HG03135 (cell line): ENCODE data around the gene SHISA3.

Experiments used
- ATAC-seq: cut with Tn5 transposase; IDR thresholded peaks from one replicate; pipeline ENCODE4 v1.9.1; 2021; ENCODE audit warnings: mild to moderate bottlenecking, moderate library complexity; ENCODE audit not compliant: unreplicated experiment

Gene SHISA3

GRCh38 chr4:42391355-42391664 lies 6.0 kb upstream of the SHISA3 start:
- no peak for ATAC-seq

- no peak for ATAC-seq
Measured at GRCh38 chr4:42391981-42392380, 5.3 kb upstream of the SHISA3 start.

DNA sequence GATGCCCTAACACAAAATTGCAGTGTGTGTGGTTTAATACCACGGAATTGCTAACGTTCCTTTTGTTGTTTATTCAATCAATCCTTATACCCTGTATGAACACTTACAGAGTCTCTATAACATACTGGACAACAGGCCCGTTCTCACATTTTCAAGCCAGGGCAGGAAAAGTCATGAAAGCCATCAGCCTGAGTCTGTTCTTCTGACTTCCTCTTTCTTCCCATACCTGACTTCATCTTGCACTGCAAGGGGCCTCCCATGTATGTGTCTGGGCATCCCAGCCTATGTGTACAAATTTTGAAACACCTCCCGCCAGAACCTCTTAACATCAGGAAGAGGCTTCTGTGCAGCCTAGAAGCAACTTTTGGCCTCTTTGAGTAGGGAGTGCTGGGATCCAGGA lies 4.9 kb upstream of the SHISA3 start:
- no peak for ATAC-seq

- no peak for ATAC-seq
Measured at GRCh38 chr4:42395595-42395994, 1.7 kb upstream of the SHISA3 start.

GRCh38 chr4:42396361-42396751 lies 932 bp upstream of the SHISA3 start:
- no peak for ATAC-seq

DNA sequence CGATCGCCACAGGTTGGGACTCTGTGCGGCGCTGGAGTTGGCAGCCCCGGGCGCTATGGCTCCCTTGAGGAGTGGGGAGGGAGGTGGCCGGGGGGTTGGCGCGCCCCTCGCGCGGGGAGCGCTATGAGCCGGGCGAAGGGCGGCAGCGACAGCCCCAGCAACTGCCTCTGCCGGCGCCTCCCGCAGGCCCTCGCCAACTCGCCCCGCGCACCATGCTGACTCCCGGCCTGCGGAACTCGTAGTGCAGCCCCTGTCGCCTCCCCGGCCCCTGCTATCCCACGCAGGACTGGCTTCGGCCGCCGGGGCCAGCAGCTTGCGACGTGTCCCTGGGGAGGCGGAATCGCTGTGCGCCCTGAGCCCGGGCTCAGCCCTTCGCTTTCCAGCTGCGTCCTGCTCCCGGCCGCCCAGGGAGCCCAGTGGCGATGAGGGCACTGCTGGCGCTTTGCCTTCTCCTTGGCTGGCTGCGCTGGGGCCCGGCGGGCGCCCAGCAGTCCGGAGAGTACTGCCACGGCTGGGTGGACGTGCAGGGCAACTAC lies 415 bp downstream of the SHISA3 start:
- peak; percentile 22 for ATAC-seq

DNA sequence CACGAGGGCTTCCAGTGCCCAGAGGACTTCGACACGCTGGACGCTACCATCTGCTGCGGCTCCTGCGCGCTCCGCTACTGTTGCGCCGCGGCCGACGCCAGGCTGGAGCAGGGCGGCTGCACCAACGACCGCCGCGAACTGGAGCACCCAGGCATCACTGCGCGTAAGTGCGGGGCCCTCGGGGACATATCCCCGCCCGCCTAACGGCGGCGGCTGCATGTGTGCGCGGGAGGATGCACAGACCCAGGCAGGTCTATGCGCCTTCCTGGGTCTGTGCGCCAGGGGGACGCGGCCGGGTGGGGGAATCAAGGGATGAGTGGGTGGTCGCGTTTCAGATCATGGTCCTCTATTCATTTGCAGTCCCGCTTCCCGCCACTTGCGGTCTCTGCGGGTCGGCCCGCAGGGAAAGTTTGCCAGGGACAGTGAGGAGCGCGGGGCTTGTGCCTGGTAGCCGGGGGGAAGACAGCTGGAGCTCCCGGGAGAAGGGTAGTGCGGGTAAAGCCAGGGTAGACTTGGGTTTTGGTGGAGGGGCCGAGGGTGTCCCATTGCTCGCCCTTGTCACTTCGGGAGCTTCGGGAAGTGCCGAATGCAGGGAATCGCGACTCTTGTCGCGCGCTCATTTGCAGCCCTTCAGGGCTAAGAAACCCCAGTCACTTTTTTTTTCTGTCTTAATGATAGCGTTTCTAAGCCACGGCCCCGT lies 1.0 kb downstream of the SHISA3 start:
- peak; percentile 30 for ATAC-seq

DNA sequence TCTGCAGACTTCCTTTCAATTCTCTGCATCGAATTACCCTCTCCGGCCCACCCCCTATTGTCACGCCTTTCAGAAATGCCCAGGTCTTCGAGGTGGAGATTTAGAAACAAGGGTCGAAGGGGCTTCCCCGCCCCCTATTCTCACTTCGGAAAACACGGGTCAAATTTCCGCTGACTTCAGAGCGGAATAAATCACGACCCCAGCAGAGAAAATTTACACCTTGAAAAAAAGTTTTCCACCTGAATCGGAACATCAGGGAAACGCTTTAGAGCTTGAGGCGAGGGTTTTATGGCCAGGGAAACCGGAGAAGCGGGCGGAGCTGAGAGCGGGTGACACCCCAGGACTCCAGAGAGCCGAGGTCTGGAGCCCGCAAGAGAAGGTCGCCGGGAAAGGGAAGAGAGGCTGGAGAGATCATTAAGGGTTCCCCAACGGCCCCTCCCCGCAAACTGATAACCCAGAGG lies 1.6 kb downstream of the SHISA3 start:
- ATAC-seq = no peak

GRCh38 chr4:42399393-42399792 lies 2.1 kb downstream of the SHISA3 start:
- ATAC-seq = no peak

DNA sequence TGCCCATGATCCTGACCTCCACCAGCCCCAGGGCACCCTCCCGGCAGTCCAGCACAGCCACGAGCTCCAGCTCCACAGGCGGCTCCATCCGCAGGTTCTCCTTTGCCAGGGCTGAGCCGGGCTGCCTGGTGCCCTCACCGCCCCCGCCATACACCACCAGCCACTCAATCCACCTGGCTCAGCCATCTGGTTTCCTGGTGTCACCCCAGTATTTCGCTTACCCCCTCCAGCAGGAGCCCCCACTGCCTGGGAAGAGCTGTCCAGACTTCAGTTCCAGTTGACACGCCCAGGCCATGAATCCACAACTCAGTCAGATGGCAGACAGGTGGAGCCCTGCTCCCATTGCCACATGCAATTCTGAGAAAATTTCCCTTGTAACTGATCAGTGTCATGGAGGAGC lies 3.9 kb downstream of the SHISA3 start:
- ATAC-seq = no peak

DNA sequence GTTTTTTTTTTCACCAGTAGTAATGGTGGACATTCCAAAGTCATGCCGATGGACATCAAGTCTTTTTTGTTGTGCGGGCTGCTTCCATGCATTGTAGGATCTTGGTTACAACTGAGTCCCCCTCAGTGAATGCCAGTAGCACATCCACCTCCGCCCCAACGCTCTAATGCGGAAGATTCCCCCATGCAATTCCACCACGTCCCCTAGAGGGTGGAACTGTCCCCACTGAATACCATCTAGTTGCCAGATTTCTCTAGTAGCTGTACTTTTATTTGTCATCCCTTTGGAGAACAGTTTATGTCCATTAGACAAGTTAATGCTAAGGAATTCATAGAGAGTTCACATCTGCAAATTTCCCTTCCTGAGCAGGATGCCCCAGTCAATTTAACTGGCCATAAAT lies 6.7 kb downstream of the SHISA3 start:
- ATAC-seq = no peak

GRCh38 chr4:42410446-42410845 lies 13.2 kb downstream of the SHISA3 start:
- ATAC-seq = no peak

DNA sequence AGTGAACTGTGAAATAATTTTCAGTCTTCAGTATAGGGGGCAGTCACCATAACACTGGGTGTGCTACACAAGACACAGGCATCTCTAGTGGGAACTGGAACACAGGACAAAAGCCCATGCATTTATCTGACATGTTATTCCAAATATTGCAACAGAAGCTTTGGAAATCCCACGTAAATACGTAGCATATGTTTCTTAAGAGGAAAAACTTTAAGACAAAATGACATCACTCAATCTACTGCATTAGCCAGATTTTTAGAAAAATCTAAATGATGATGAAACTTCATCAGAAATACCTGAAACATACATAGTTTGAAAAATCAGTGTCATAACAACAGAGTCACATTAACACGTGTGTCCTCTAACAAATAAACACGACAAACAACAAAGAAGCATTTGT lies 14.5 kb downstream of the SHISA3 start:
- ATAC-seq = no peak

GRCh38 chr4:42412251-42412650 lies 15.0 kb downstream of the SHISA3 start:
- no peak for ATAC-seq

DNA sequence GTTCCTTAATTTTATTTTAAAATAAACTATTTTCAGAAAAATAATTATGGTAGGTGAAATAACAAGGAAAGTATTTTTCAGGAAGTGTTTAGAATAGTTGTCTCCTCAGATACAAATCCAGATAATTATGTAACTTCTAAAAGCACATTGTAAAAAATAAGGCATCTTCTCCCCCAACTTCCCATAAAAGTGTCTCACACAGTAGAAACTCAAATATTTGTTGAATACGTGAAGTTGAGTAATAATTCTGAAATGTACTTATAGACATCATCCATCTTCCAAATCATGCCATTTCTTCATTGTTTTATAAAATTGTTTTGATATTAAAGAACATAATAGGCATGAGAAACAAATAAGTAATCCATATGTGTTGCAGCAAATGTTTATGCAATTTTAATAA lies 18.0 kb downstream of the SHISA3 start:
- no peak for ATAC-seq

DNA sequence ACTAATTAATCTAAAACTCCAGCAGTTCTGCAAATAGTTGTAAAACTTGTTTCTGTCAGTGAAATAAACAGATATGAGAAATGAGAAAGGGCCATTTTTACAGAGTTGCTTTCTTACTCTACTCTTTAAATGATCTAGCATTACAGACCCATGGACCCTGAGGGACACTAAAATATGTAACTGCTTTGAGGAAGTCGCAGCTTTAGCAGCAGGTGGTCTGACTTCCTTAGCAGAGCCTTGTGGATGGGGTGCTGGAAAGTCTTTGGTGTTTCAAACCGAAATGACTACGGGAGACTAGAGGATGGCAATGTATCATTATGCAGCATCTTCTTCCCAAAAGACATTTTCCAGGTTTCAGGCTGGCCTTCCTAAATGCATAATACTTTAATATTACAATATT lies 18.7 kb downstream of the SHISA3 start:
- ATAC-seq = no peak

- ATAC-seq = no peak
Measured at GRCh38 chr4:42417550-42417949, 20.3 kb downstream of the SHISA3 start.

DNA sequence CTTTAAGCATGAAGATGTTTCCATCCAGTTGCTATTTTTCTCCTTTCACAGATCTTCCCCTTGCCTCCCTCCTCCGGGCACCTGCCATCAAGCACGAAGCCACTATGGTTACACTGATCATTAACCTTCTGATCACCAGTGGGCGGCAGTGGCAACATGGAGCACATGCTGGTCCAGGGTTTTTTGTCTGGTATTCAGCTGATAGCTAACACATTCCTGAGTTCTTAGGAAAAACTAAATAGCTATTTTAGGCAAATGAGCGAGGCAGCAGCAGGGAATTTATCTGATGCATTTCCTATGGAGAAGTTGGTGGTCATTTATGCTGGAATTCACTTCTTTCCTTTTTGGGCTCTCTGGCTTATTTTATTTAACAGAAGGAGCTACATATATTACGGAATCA lies 22.9 kb downstream of the SHISA3 start:
- ATAC-seq = no peak

DNA sequence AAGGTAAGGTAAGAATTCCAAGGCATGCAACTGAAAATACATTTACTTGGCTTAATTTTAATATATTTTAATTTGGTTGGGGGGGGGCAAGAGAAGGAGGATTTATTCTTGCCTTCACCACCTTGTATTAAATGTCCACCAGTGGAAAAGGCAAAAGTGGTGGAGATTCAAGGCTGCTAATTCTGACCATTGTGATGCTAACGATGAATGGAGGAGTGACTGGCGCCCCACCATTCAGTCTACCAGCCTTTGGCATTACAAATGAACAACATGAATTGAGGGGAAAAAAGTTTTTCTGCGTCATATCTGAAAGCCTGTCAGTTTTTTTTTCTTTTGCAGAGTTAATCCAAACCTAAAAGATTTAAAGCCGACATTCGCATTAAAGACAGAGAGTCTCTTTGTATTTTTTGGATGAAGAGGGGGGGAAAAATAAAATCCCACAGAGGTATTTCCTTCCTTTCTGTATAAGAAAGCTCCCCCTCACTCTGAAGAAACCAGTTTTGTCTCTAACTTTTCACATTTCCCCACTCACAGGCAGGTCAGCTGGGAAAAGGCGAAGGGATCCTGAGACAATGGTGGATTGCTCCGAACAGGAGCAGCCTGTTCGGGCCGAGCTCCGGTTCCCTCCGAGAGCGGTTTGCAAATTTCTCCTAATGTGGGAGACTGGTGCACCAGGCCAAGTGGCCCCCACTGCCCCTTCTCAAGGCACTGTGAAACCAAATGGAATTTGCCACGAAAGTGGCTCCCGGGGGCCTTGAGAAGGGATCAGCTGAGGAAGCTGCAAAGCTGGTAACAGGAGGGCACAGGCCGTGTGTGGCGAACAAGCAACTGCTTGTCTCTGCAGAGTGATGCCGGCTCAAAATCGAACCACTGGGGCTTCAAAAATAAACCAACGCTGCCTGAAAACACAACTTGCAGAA lies 28.1 kb downstream of the SHISA3 start:
- ATAC-seq = no peak

DNA sequence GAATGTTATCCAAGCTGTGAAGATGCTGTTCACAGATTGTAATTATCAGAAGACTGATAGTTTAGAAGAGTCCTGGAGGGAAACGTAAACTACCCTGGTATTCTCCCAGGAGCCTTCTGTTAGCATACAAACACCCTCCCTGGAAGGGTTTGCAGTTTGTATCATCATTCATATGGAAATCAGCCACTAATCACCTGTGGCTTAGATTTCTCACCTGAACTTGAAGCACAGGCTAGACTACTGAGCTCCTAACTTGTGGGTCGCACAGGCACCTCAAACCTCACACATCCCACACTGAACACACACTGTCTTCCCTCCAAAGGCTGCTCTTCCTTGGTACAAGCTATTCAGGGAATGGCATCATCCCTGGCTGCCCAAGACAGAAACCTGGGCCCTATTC lies 30.7 kb downstream of the SHISA3 start:
- no peak for ATAC-seq

- ATAC-seq = no peak
Measured at GRCh38 chr4:42436928-42437565, 39.8 kb downstream of the SHISA3 start.

DNA sequence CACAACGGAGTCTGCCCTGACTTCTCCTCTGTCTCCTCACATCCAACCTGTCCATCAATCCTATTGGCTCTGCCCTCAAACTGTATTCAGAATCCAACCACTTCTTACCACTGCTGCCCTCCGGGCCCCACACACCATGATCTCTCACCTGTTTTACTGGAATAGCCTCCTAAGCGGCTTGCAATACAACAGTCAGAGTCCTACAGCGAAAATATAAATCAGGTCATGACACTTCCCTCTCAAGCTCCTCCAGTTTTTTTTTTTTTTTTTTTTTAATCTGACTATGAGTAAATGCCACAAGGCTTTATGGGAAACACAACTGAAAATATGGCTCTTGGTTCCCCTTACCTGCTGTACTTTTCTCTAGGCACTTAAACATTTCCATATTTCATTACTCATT lies 42.8 kb downstream of the SHISA3 start:
- no peak for ATAC-seq
